ENCODE results near the gene NEURL3. TPM values are rescaled to one million over a fixed set of nuclear protein-coding genes. Genes with fewer than 3 reads are reported as not detected.

Gene NEURL3
- total and polyA plus RNA-seq, 9 of the 15 experiments (the other 6 are each of a cell fraction or from before 2014, with no cell fraction given) = not detected

GRCh38 chr2:96528006-96528699 is 23.0 kb upstream of the NEURL3 start:
- FAIRE-seq (no peak), DNase-seq (ENCODE audit: extremely low read depth in 1 of 4, low spot score in 3 of 4) (peak in 1 of 4 experiments; percentile 26), ATAC-seq (no peak)
- H3K79me2 ChIP-seq (ENCODE audit: control insufficient read depth, insufficient read depth, low read length) = no peaks in the 10 kb centered on the region
- H4K20me1 ChIP-seq (replicated peaks; ENCODE audit: control insufficient read depth, insufficient read depth, low read length) = no peaks in the 10 kb centered on the region
- no peaks in the 10 kb centered on the region for H3K9me1 ChIP-seq (ENCODE audit: control insufficient read depth, insufficient read depth, low read length)
- ChIA-PET CTCF (ENCODE audit: low intra/inter-chr PET ratio) (no interaction called here), POLR2A (interaction anchor here (0.6 kb wide), 1 partner anchor 10 kb away, joined by 4 read pairs; no protein-coding TSS in a partner anchor)
- no peak overlapping the region for H3K4me3 ChIP-seq
- no TSS peak for BruUV-seq (replicated peaks)
- H3K4me1 ChIP-seq (replicated peaks in 1 of 2; ENCODE audit: control insufficient read depth in 2 of 2, insufficient read depth in 2 of 2, low read length in 2 of 2) = peaks cover 8 to 18% of the 10 kb centered on the region in 2 experiments
- peaks cover 2 to 49% of the 10 kb centered on the region in 2 experiments; a peak in 4 of 5 replicates for H3K27me3 ChIP-seq (ENCODE audit: control insufficient read depth in 2 of 2, insufficient read depth in 2 of 2, low read length in 2 of 2)
- H3K36me3 ChIP-seq (ENCODE audit: control insufficient read depth, insufficient read depth, low read length) = no peaks in the 10 kb centered on the region
- no peak overlapping the region for H2AFZ ChIP-seq (ENCODE audit: low read depth, low read length)
- in situ Hi-C loops (cut with MboI) (no loop called here), intact Hi-C loops (cut with micrococcal nuclease) (no loop called here)
- no peak overlapping the region for H3K9ac ChIP-seq (ENCODE audit: insufficient read depth in 1 of 2, low read depth in 2 of 2, low read length in 2 of 2)
- H3K9me3 ChIP-seq (replicated peaks; ENCODE audit: control insufficient read depth, insufficient read depth, low read depth, low read length) = no peaks in the 10 kb centered on the region
- 37% methylated on average over 14 of the region's 14 CpGs for WGBS (ENCODE audit: insufficient coverage, low coverage, missing lambda C conversion rate)
- H3K4me2 ChIP-seq (ENCODE audit: insufficient read depth, low read length) = no peak overlapping the region; the same call in 1 of the 2 replicates
- no peak overlapping the region for H3K27ac ChIP-seq (ENCODE audit: extremely low read depth, low read depth, low read length)
- TF ChIP-seq CBX8 (IDR thresholded peaks at IDR 0.05; ENCODE audit: borderline replicate concordance, extremely low read depth, low read depth, low read length, poor library complexity, severe bottlenecking) = no peak
- no peak for TF ChIP-seq HNRNPH1 (optimal IDR thresholded peaks at IDR 0.05; ENCODE audit: low read depth, low read length)
- no peak for TF ChIP-seq ZNF140 (CRISPR knock-in tag; IDR thresholded peaks at IDR 0.05)
- TF ChIP-seq DPF2 (IDR thresholded peaks at IDR 0.05) = peak; percentile 35; the same call in 1 of the 2 replicates
- peak; percentile 29; the same call in 1 of the 2 replicates for TF ChIP-seq SMARCA4 (IDR thresholded peaks at IDR 0.05)
- 0 out of 2 replicates have a peak, but pooled peaks have one; percentile 28 for TF ChIP-seq ARID1B (IDR thresholded peaks at IDR 0.05)
- peak; percentile 43; the same call in 1 of the 2 replicates for TF ChIP-seq FOSL1 (tag; conservative IDR thresholded peaks at IDR 0.05)
- TF ChIP-seq ZBTB7A (IDR thresholded peaks at IDR 0.05; ENCODE audit: borderline replicate concordance, control insufficient read depth, low read depth, low read length) = peak; percentile 29; the same call in 1 of the 2 replicates
- TF ChIP-seq SRSF7 (optimal IDR thresholded peaks at IDR 0.05; ENCODE audit: low read depth, low read length) = no peak
- TF ChIP-seq CBFA2T3 (IDR thresholded peaks at IDR 0.05) = 0 out of 2 replicates have a peak, but pooled peaks have one; percentile 13

Measured in K562 (cell line).